Effector memory CD8-positive, alpha-beta T cell (primary cell): Measurements from ENCODE around the gene SCN1A.

Experiments
- ATAC-seq: fragments of 150-1000 bp; cut with Tn5 transposase; replicated peaks from 2 replicates; pipeline ENCODE4 v1.10.0; 2021; ENCODE audit warnings: mild to moderate bottlenecking, moderate library complexity
- DNase-seq, 3 experiments: peaks; one replicate each; pipeline ENCODE4 v3.0.0; 2021
- H3K27ac Mint-ChIP-seq, 2 donors: one replicate each; pipeline ENCODE4 v1.8.0; 2022; ENCODE audit warnings: mild to moderate bottlenecking in 2 of 2, mixed read lengths in 2 of 2, moderate library complexity in 2 of 2
- H3K27me3 Mint-ChIP-seq, 2 donors: one replicate each; pipeline ENCODE4 v1.8.0; 2022; ENCODE audit warnings: mixed read lengths in 2 of 2
- H3K36me3 Mint-ChIP-seq: one replicate; pipeline ENCODE4 v1.8.0; 2022; ENCODE audit warnings: mild to moderate bottlenecking, moderate library complexity, mixed read lengths; ENCODE audit not compliant: insufficient read depth
- H3K4me1 Mint-ChIP-seq, 2 donors: one replicate each; pipeline ENCODE4 v1.8.0; 2022; ENCODE audit warnings: low read depth in 2 of 2, mixed read lengths in 2 of 2
- H3K4me3 Mint-ChIP-seq, 2 donors: one replicate each; pipeline ENCODE4 v1.8.0; 2022; ENCODE audit warnings: mild to moderate bottlenecking in 2 of 2, mixed read lengths in 2 of 2, moderate library complexity in 2 of 2
- H3K9me3 Mint-ChIP-seq, 2 donors: one replicate each; pipeline ENCODE4 v1.8.0; 2022; ENCODE audit warnings: mixed read lengths in 2 of 2

Gene SCN1A

GRCh38 chr2:166088634-166089033 is 39.2 kb downstream of the SCN1A start:
- Mint-ChIP-seq H3K27me3 (peaks cover 10 to 11% of the 10 kb centered on the region in 2 donors), H3K36me3 (no peaks in the 10 kb centered on the region), H3K9me3 (no peaks in the 10 kb centered on the region), H3K4me1 (no peaks in the 10 kb centered on the region), H3K27ac (no peak overlapping the region), H3K4me3 (no peak overlapping the region)
- ATAC-seq (no peak), DNase-seq (no peak)

- Mint-ChIP-seq H3K4me1 (no peaks in the 10 kb centered on the region), H3K27ac (no peak overlapping the region), H3K36me3 (no peaks in the 10 kb centered on the region), H3K27me3 (peaks cover 5 to 11% of the 10 kb centered on the region in 2 donors), H3K9me3 (no peaks in the 10 kb centered on the region), H3K4me3 (no peak overlapping the region)
- DNase-seq (no peak), ATAC-seq (no peak)
Measured at GRCh38 chr2:166084301-166084700, 43.5 kb downstream of the SCN1A start.

GRCh38 chr2:166082736-166083135 is 45.1 kb downstream of the SCN1A start:
- Mint-ChIP-seq H3K4me1 (no peaks in the 10 kb centered on the region), H3K4me3 (no peak overlapping the region), H3K27ac (no peak overlapping the region), H3K27me3 (peaks cover 5 to 11% of the 10 kb centered on the region in 2 donors), H3K9me3 (no peaks in the 10 kb centered on the region), H3K36me3 (no peaks in the 10 kb centered on the region)
- DNase-seq (no peak), ATAC-seq (no peak)

DNA sequence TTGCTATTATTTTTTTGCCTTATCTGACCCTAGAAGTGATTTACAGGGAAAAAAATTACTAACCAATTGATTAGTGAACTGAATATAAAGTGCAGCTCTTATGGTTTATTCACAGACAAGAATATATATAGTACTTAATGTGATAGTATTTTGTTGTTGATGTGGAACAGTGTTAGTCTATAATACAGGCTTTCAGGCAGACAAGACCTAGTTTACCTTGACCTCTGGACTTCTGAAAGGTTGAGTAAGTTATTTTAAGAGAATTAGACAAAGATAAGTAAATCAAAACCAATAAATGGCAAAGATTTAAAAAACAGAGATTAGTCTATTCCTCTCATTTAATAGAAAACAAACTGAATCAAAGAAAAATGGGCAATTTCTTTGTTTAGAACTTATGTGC is 46.0 kb downstream of the SCN1A start:
- H3K9me3 Mint-ChIP-seq = no peaks in the 10 kb centered on the region
- DNase-seq (no peak), ATAC-seq (no peak)
- no peaks in the 10 kb centered on the region for H3K4me1 Mint-ChIP-seq
- H3K36me3 Mint-ChIP-seq = no peaks in the 10 kb centered on the region
- H3K27ac Mint-ChIP-seq = no peak overlapping the region
- no peak overlapping the region for H3K4me3 Mint-ChIP-seq
- H3K27me3 Mint-ChIP-seq = peaks cover 9 to 10% of the 10 kb centered on the region in 2 donors

- Mint-ChIP-seq H3K36me3 (no peaks in the 10 kb centered on the region), H3K4me1 (no peaks in the 10 kb centered on the region), H3K9me3 (no peaks in the 10 kb centered on the region), H3K4me3 (no peak overlapping the region), H3K27me3 (peaks cover 2 to 12% of the 10 kb centered on the region in 2 donors), H3K27ac (no peak overlapping the region)
- no peak for DNase-seq
- ATAC-seq = no peak
Measured at GRCh38 chr2:166081131-166081632, 46.6 kb downstream of the SCN1A start.

GRCh38 chr2:166074430-166074829 is 53.4 kb downstream of the SCN1A start:
- H3K36me3 Mint-ChIP-seq = no peaks in the 10 kb centered on the region

DNA sequence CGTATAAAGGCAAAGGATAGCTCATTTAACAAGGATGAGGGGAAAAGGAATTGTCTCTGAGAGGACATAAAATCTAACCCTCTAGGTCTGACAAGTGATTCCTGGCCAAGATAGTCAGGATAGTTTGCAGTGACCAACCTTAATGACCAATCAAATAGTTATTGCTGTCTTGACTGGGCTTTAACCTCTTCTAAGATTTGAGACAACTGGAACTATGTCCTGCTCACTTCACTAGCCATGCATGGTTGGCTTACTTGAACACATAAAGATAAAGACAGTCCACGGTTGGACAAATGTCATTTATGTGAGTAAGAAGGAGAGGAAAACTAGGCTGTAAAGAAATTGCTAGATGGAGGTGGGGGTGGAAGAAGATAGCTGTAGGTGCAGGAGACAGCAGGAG is 53.8 kb downstream of the SCN1A start:
- ATAC-seq (no peak), DNase-seq (no peak)
- no peak overlapping the region for H3K27ac Mint-ChIP-seq
- H3K36me3 Mint-ChIP-seq = no peaks in the 10 kb centered on the region
- H3K27me3 Mint-ChIP-seq = peaks cover 0 to 8% of the 10 kb centered on the region in 2 donors
- no peak overlapping the region for H3K4me3 Mint-ChIP-seq
- no peaks in the 10 kb centered on the region for H3K9me3 Mint-ChIP-seq
- H3K4me1 Mint-ChIP-seq = no peaks in the 10 kb centered on the region

More at GRCh38 chr2:166074430-166074829, 53.4 kb downstream of the SCN1A start:
- H3K4me3 Mint-ChIP-seq = no peak overlapping the region
- no peaks in the 10 kb centered on the region for H3K4me1 Mint-ChIP-seq
- DNase-seq (no peak), ATAC-seq (no peak)
- no peak overlapping the region for H3K27ac Mint-ChIP-seq
- peaks cover 0 to 7% of the 10 kb centered on the region in 2 donors for H3K27me3 Mint-ChIP-seq
- no peaks in the 10 kb centered on the region for H3K9me3 Mint-ChIP-seq

GRCh38 chr2:166070231-166070630 is 57.6 kb downstream of the SCN1A start:
- H3K9me3 Mint-ChIP-seq = no peaks in the 10 kb centered on the region
- H3K4me1 Mint-ChIP-seq = no peaks in the 10 kb centered on the region
- no peak overlapping the region for H3K27ac Mint-ChIP-seq
- no peak overlapping the region for H3K4me3 Mint-ChIP-seq
- DNase-seq (no peak), ATAC-seq (no peak)
- H3K36me3 Mint-ChIP-seq = no peaks in the 10 kb centered on the region
- peaks cover 0 to 21% of the 10 kb centered on the region in 2 donors for H3K27me3 Mint-ChIP-seq

DNA sequence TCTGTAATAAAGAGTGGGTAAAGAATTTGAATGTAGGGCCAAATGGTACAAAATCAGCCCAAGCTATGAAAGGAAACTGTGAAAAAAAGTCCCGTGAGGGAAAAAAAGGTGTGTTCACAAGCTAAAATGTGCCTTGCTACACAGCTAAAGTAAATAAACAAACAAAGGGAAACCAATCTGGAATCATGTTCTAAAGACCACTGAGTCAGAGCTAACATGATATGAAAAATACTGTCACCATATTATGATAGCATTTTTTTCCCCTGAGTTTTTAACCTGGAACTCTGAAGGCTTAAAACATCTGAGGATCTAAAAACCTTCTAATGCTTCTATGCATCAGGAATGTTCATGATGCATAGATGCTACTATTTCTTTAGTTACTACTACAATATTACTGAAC is 58.8 kb downstream of the SCN1A start:
- no peaks in the 10 kb centered on the region for H3K36me3 Mint-ChIP-seq
- no peaks in the 10 kb centered on the region for H3K4me1 Mint-ChIP-seq
- ATAC-seq = no peak
- no peak overlapping the region for H3K27ac Mint-ChIP-seq
- H3K9me3 Mint-ChIP-seq = no peaks in the 10 kb centered on the region
- H3K4me3 Mint-ChIP-seq = no peak overlapping the region
- peaks cover 0 to 21% of the 10 kb centered on the region in 2 donors for H3K27me3 Mint-ChIP-seq
- no peak for DNase-seq

DNA sequence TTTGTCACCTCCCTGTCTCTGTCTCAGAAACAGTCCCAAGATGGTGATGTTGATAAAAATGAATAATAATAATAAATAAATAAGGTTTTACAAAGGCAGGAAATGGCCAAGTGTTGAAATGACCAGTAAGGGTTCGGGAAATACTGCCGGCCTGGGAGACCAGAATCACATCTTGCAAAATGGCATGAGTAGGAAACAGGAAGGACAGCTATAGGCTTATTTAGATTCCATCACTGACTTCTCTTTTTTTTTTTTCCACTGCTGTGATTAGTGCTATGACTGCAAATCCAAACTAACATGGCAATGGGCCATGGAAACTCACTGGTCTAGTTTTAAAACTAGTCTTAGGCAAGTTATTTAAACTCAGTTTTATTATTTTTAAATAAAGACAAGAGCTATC is 60.6 kb downstream of the SCN1A start:
- Mint-ChIP-seq H3K4me1 (no peaks in the 10 kb centered on the region), H3K4me3 (no peak overlapping the region), H3K9me3 (no peaks in the 10 kb centered on the region), H3K27ac (no peak overlapping the region), H3K27me3 (peaks cover 0 to 21% of the 10 kb centered on the region in 2 donors), H3K36me3 (no peaks in the 10 kb centered on the region)
- ATAC-seq = no peak
- no peak for DNase-seq

- H3K36me3 Mint-ChIP-seq = no peaks in the 10 kb centered on the region
- no peak overlapping the region for H3K4me3 Mint-ChIP-seq
- DNase-seq (no peak), ATAC-seq (no peak)
- no peaks in the 10 kb centered on the region for H3K9me3 Mint-ChIP-seq
- H3K27me3 Mint-ChIP-seq = peaks cover 0 to 5% of the 10 kb centered on the region in 2 donors
- H3K27ac Mint-ChIP-seq = no peak overlapping the region
- no peaks in the 10 kb centered on the region for H3K4me1 Mint-ChIP-seq
Measured at GRCh38 chr2:166060191-166060590, 67.6 kb downstream of the SCN1A start.

- Mint-ChIP-seq H3K27ac (no peak overlapping the region), H3K4me1 (no peaks in the 10 kb centered on the region), H3K9me3 (no peaks in the 10 kb centered on the region), H3K36me3 (no peaks in the 10 kb centered on the region), H3K4me3 (no peak overlapping the region), H3K27me3 (peaks cover 0 to 5% of the 10 kb centered on the region in 2 donors)
- ATAC-seq (no peak), DNase-seq (no peak)
Measured at GRCh38 chr2:166057370-166058164, 70.3 kb downstream of the SCN1A start.

DNA sequence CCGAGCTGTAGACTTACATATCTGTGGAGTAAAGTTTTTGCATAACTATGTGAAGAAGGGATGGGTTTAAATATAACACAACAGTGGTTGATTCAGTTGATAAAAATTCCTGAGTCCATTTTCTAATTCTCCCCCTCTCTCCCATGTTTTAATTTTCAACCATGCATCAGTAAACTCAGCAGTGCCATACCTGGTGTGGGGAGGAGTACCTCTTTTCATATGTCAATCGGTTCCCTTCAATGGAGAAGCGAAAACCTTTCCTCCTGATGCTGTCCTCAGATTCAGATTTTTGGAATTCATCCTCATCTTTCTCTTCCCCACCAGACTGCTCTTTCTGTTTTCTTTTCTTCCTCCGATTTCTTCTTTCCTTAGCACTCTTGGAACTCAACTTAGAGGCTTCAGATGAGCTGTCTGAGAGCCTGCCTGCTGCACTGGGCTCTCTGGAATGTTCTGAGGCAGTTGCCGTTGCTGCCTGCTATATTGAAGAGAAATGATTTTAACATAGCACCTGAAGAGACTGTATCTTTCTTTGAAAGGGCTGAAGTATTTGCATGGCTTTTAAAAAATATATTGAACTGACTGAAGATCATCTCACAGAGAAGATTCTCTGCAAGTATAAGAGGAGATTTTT is 82.9 kb downstream of the SCN1A start:
- DNase-seq = no peak
- Mint-ChIP-seq H3K27me3 (no peaks in the 10 kb centered on the region), H3K27ac (no peak overlapping the region), H3K4me3 (no peak overlapping the region), H3K36me3 (no peaks in the 10 kb centered on the region), H3K9me3 (no peaks in the 10 kb centered on the region), H3K4me1 (no peaks in the 10 kb centered on the region)
- no peak for ATAC-seq

DNA sequence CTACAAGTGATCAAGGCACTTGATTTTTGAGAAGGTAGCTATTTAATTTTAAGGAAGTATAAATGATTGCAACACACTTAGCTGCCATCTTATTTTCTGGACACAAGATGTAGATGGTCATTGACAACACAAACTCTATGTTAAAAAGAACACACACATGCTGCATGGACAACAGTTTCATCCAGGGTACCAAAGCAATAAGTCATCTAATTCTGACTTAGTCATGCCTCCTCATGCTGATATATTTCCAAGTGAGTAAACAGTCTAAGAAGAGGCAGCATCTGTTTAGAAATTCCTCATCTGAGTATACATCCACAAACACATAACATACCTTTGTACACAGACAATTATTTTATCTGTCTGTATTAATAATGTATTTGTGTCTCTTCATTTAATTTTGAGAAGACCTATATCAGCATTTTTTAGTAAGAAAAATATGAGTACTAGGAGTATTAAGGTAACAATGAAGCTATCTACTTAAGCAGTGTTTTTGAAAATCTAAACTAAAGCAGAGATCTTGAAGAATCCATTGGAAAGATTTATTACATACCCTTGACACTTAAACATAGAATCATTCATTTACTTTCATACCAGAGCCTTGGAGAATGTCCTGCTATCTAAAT is 84.9 kb downstream of the SCN1A start:
- H3K27me3 Mint-ChIP-seq = peaks cover 0 to 2% of the 10 kb centered on the region in 2 donors
- no peak for ATAC-seq
- H3K27ac Mint-ChIP-seq = no peak overlapping the region
- no peaks in the 10 kb centered on the region for H3K4me1 Mint-ChIP-seq
- H3K9me3 Mint-ChIP-seq = no peaks in the 10 kb centered on the region
- DNase-seq = no peak
- H3K36me3 Mint-ChIP-seq = peaks cover 2% of the 10 kb centered on the region
- H3K4me3 Mint-ChIP-seq = no peak overlapping the region
